CD4-positive, alpha-beta T cell treated with Interleukin-1 beta for 1 hour (primary cell): ENCODE results near the gene EFCAB14.
"Not testable (repeated sequence)": the region's sequence is repeated elsewhere in the genome, so short reads cannot be mapped to it uniquely, and the experiment has no call there.

Experiments
- DNase-seq, 2 donors: peaks; one replicate each; pipeline ENCODE4 v3.0.0-alpha.2; 2020 to 2022

Gene EFCAB14

DNA sequence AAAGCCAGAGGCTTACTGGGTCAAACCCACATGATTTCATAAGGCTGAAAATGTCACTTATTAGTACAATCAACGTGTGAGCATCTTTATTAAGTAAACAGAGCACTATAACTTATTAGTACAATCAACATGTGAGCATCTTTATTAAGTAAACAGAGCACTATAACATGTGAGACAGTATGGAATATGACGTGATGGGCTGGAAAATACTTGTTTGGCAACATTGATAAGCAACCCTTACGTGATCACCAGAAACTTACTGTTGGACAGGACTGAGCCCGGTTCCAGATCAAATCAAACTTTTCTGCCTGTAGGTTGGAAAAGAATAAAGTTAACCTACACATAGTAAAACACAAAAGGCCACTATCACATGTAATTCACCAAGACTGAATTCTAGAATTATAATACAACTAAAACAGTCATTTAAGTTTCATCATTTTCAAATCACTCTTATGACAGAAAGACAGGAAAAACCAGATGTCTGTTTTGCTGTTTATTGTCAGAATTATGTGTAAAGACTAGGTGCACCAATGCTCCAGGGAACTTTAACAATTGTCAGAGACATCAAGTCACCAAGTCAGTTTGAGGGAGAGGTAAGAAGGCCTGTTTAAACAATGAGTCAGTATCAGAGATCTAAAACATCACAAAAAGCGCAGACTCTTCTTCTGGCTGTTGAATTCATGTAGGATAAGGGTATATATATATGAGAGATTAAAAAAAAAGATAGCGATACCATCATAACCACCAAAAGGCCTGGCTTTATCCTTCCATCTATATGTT, 66.4 kb downstream of the EFCAB14 start:
- DNase-seq = no peak

DNA sequence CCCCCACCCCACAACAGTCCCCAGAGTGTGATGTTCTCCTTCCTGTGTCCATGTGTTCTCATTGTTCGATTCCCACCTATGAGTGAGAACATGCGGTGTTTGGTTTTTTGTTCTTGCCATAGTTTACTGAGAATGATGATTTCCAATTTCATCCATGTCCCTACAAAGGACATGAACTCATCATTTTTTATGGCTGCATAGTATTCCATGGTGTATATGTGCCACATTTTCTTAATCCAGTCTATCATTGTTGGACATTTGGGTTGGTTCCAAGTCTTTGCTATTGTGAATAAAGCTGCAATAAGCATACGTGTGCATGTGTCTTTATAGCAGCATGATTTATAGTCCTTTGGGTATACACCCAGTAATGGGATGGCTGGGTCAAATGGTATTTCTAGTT, 67.8 kb downstream of the EFCAB14 start:
- not testable (repeated sequence) for DNase-seq

DNA sequence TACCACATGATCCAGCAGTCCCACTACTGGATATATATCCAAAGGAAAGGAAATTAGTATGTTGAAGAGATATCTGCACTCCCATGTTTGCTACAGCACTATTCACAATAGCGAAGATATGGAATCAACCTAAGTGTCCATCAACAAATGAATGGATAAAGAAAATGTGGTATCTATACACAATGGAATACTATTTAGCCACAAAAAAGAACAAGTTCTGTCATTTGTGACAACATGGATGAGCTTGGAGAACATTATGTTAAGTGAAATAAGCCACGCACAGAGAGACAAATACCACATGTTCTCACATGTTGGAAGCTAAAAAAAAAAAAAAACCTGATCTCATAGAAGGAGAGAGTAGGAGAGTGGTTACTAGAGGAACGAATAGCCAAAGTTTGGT, 68.4 kb downstream of the EFCAB14 start:
- no peak for DNase-seq

DNA sequence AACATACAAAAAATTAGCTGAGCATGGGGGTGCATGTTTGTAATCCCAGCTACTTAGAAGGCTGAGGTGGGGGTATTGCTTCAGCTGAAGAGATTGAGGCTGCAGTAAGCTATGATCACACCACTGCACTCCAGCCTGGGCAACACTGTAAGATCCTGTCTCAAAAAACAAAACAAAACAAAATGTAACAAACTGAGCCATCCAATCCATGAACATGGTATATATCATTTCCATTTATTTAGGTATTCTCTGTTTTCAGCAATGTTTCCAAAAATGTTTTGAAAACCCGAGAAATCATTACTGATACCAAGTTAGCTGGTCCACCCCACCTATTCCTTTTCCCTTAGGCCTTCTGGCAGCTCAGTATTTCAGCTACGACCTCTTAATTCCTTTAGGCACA, 69.2 kb downstream of the EFCAB14 start:
- DNase-seq = no peak

DNA sequence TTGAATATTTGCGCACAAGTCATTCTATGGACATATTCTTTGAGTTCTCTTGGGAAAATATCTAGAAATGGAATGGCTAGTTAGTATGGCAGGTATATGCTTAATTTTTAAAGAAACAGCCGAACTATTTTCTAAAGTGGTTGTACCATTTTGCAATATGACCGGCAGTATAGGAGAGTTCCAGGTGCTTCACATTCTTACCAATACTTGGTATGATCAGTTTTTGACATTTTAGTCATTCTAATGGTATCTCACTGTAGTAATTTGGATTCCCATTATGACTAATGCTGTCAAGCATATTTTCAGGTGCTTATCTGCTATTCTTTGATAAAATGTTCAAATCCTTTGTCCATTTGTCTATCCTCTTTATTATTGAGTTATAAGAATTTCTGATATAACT, 71.3 kb downstream of the EFCAB14 start:
- no peak for DNase-seq

DNA sequence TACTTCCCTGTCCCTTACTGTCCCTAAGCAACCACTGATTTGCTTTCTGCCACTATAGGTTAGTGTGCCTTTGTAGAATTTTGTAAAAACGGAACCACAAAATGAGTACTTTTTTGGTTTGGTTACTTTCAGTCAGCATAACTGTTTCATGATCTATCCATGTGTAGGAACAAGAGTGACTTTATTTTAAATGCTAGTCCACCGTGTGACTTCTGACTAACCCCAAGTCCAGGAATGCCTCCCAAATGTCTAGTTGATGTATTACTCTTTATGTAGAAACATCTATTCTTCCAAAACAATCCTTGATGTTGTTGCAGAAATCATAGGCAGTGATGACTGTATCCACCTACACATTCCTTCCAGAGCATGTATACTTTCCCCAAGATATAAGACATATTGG, 72.1 kb downstream of the EFCAB14 start:
- no peak for DNase-seq

DNA sequence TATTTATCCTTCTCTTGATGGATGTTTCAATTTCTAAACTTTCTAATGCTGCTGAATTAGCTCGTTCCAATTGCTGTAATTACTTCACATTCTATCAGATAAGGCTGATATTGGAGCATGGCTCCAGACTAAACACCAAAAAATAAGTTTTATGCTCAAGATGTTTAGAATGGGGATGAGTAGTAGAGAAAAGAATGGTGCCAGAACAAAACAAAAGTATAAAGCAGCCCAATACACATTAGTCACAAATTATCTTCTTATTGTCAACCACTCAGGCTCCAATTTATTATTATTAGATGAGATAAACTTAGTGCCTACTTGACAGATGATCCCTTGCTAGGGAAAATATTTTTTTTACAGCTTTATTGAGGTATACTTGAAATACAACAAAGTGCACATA, 72.6 kb downstream of the EFCAB14 start:
- DNase-seq = no peak

DNA sequence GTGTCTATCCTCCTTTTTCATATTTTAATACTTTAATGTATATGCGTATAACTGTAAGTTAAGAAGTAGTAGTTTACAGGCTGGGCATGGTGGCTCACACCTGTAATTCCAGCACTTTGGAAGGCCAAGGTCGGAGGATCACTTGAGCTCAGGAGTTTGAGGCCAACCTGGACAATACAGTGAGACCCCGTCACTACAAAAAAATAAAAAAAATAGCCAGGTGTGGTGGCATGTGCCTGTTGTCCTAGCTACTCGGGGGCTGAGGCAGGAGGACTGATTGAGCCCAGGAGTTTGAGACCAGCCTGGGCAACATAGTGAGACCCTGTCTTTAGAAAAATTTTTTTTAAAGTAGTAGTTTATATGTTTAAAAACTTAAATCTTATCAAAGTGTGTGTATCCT, 73.1 kb downstream of the EFCAB14 start:
- DNase-seq = no peak

DNA sequence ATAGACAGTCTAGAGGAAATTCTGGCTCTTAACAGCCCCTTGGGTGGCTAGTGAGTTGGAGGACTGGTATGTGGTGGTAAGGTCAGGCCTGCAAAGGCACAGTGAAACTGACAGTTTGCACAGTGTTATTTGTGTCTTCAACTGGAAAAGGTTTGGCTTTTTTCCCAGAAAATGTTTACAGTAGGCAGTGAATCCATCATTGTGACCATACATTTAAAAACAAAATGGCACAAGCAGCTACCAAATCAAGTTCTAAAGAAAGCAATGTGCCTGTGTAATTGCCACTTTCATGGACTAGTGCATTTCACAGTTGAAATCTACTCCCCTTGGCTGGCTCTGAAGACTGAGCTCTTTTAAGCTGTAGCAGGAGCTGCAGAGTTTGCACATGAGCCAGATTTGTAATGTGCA, 75.5 kb downstream of the EFCAB14 start:
- DNase-seq = no peak

DNA sequence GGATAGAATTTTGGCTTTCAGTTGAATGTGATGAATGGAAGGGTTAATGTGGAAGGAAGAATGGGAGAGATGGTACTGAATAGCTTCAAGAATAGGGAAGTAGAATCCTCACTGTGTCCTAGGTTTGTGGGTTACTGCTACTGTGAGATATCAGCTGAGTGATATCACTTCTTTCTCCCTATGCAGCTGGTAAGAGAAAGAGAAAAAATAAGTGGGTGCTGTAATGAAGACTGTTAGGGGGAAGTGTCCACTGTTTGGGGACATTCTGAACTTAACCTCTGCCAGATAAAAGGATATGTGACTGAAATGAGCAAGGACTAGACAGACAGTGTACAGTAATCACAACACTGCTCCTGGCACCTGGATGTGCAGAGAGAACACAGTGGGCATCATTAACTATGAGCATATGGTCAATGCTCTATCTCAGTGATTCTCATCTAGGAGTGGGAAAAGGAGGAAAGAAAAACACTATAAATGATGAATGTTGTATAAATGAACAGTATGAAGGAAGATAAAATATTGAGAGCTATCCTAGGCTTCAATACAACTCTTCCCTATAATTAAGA, 76.7 kb downstream of the EFCAB14 start:
- DNase-seq = no peak

DNA sequence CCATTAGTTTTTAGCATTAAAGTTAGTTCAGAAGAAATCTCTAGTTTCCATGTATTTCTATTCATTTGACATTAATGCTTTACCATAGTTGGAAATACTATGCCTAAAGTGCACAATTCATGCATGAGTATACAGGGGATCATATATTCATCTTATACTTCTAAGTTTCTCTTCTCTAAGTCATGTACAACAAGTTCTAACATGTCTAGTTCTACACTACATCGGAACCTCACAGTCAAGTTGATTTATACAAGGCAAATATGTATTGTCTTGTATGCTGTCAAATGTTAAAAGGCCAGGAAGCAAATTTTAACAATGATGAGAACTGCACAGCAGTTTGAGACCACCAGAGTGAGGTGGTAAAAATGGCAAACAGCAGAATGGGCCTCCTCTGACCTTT, 79.4 kb downstream of the EFCAB14 start:
- no peak for DNase-seq

DNA sequence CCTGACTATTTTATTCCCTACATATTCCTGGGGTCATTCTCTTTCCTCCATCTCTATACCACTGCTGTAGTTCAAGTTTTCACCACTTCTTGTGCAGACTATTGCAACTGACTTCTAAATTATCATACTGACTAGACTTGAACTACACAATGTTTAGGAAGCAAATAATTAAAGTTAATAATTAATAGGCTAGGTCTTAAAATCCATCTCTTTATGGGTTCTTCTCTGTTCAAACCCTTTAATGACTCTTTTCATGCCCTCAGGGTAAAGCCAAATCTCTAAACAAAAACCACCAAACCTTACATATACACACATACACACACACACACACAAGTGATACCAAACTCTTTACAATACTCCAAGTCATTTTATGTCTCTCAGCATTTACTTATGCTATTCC, 80.0 kb downstream of the EFCAB14 start:
- no peak for DNase-seq

DNA sequence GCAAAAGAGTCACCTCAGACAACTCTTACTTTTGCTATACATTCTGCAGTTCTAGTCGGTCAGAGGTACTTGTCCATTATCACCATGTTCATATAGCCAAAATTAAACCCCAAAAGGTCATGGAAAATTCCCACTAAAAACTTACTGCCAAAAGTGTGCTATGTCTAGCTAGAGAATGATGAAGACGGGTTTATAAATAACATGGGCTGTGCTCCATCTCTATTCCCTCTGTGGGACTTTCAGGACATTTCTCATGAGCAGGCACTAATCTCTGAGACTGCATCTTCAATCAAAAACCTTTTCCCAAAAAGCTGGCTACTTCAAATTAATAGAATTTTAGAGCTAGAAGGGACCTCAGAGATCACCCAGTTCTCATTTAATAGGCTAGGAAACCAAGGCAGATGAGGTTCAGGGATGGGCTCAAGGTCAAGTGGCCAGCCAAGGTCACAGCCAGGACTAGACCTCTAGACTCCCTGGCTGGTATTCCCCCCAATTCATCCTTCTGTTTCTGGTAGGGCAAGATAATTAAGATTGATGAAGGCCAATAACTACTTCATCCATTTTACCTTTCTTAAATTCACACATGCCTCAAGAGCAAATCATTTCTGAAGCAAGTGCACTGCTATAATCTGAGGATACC, 81.3 kb downstream of the EFCAB14 start:
- DNase-seq = no peak

DNA sequence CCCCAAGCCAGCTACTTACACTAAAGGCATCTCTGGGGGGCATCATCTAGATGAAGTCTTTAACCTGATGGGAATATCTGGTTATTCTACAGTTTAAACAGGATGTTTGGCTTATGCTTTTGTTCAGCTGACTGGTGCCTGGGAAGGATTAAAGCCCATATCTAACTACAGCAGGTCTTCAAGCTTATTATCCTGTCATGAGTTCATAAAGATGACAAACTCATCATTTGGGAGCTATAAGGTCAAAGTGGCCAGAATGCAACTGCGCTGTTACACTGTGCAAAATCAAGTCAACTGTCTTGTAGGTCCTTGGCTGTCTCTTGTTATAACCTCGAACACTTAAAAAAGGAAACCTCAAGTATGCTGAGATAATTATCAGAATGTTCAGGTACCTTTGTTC, 83.7 kb downstream of the EFCAB14 start:
- no peak for DNase-seq

DNA sequence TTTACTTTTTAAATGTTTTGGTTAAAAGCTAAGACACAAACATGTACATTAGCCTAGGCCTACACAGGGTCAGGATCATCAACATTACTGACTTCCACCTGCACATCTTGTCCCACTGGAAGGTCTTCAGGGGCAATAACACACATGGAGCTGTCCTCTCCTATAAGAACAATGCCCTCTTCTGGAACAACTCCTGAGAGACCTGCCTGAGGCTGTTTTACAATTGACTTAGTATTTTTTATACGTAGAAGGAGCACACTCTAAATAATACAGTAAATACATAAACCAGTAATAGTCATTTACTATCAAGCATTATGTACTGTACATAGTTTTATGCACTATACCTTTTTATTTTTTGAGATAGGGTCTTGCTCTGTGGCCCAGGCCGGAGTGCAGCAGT, 88.2 kb downstream of the EFCAB14 start:
- DNase-seq = no peak
